ENCODE data around the gene ASPHD1.

ASPHD1 gene

DNA sequence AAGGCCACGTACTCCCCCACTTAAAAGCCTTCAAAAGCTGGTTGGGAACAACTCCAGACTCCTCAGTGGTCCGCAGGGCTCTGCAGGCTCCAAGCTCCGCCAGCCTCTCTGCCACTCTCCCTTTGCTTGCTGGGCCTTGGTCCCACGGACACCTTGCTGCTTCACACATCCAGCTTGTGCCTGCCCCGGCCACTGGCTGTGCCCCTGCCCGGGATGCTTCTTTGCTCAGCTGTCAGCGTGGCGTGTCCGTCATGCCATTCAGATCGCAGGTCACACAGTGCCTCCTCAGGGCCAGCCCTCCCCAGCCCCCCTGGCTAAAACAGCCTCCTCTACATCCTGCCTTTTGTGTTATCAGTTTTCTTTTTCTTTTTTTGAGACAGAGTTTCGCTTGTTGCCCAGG, 11.8 kb downstream of the ASPHD1 start:
- Histone ChIP-seq H3K36me3 (peaks cover 9% of the 10 kb centered on the region), H3K27me3 (no peaks in the 10 kb centered on the region), H3K4me3 (ENCODE audit: low read depth, low read length) (no peak overlapping the region), H3K9me3 (no peaks in the 10 kb centered on the region), H3K4me1 (no peaks in the 10 kb centered on the region)
- TF ChIP-seq, protein P1, sequence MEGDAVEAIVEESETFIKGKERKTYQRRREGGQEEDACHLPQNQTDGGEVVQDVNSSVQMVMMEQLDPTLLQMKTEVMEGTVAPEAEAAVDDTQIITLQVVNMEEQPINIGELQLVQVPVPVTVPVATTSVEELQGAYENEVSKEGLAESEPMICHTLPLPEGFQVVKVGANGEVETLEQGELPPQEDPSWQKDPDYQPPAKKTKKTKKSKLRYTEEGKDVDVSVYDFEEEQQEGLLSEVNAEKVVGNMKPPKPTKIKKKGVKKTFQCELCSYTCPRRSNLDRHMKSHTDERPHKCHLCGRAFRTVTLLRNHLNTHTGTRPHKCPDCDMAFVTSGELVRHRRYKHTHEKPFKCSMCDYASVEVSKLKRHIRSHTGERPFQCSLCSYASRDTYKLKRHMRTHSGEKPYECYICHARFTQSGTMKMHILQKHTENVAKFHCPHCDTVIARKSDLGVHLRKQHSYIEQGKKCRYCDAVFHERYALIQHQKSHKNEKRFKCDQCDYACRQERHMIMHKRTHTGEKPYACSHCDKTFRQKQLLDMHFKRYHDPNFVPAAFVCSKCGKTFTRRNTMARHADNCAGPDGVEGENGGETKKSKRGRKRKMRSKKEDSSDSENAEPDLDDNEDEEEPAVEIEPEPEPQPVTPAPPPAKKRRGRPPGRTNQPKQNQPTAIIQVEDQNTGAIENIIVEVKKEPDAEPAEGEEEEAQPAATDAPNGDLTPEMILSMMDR (IDR thresholded peaks at IDR 0.05; ENCODE audit: low read depth, low read length): no peak
- DNase-seq: no peak

DNA sequence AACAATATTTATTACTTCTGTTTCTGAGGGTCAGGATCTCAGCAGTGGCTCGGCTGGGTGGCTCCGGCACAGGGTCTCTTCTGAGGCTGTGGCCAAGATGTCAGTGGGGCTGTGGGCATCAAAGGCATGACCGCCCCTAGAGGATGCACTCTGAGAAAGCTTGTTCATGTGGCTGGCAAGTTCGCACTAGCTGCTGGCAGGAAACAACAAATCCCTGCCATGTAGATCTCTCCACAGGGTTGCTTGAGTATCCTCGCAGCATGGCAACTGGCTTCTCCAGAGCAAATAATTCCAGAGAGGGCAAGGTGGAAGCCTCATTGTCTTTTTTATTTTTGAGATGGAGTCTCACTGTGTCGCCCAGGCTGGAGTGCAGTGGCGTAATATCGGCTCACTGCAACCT, 13.2 kb downstream of the ASPHD1 start:
- TF ChIP-seq, protein P1 (IDR thresholded peaks at IDR 0.05; ENCODE audit: low read depth, low read length): no peak
- Histone ChIP-seq H3K27me3 (no peaks in the 10 kb centered on the region), H3K36me3 (peaks cover 6% of the 10 kb centered on the region; the same call in 1 of the 2 replicates), H3K4me1 (no peaks in the 10 kb centered on the region), H3K9me3 (no peaks in the 10 kb centered on the region), H3K4me3 (ENCODE audit: low read depth, low read length) (no peak overlapping the region)
- no peak for DNase-seq

DNA sequence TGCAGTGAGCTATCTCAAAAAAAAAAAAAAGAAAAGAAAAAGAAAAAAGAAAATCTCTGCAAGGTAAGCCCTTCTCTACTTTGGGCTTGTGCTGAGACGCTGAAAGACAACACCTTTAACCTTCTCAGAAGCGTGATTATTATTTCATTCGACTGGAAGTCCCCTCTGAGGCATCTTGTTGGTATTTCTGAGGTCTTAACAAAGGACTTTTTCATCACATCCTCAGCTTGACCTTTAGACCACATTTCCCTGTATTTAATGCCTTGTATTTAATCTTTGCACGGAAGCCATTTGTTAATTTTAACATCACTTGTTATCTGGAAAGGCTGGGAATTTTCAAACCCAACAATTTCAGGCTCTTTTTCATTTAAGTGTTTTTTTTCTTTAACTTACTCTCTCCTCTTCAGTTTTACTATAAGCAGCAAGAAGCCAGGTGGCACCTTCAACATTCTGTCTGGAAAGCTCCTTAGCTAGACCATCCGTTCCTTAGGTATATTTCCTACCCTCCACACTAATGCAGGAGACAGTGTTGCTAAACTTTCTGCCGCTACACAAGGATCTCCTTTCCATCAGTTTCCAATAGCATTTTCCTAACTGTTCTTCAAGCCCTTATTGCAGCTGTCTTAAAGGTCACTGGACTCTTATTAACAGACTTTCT, 15.4 kb downstream of the ASPHD1 start:
- Histone ChIP-seq H3K36me3 (peaks cover 4% of the 10 kb centered on the region), H3K9me3 (no peaks in the 10 kb centered on the region), H3K4me3 (ENCODE audit: low read depth, low read length) (no peak overlapping the region), H3K27me3 (no peaks in the 10 kb centered on the region), H3K4me1 (no peaks in the 10 kb centered on the region)
- DNase-seq: no peak
- TF ChIP-seq, protein P1 (IDR thresholded peaks at IDR 0.05; ENCODE audit: low read depth, low read length): no peak

DNA sequence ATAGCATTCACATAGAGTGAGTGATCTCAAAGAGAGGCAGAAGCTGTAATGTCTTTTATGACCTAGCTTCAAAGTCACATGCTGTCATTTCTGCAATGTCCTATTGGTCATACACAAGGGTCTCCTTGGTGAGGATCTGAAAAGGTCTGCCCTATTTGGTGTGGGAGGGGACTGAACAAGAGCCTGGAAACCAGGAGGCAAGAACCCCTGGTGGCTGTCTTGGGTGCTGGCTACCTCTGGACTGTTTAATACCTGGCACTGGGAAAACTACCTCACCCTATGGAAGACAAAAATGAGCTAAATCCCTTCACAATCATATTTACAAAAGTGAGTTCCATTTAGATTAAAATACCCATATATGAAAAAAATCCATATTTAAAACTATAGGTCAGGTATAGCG, 16.7 kb downstream of the ASPHD1 start:
- H3K4me3 ChIP-seq (ENCODE audit: low read depth, low read length): no peak overlapping the region
- H3K36me3 ChIP-seq: no peaks in the 10 kb centered on the region; the same call in 1 of the 2 replicates
- no peaks in the 10 kb centered on the region for H3K9me3 ChIP-seq
- TF ChIP-seq, protein P1 (IDR thresholded peaks at IDR 0.05; ENCODE audit: low read depth, low read length): peak; percentile 14; the same call in 1 of the 2 replicates
- DNase-seq: no peak
- no peaks in the 10 kb centered on the region for H3K27me3 ChIP-seq
- no peaks in the 10 kb centered on the region for H3K4me1 ChIP-seq

DNA sequence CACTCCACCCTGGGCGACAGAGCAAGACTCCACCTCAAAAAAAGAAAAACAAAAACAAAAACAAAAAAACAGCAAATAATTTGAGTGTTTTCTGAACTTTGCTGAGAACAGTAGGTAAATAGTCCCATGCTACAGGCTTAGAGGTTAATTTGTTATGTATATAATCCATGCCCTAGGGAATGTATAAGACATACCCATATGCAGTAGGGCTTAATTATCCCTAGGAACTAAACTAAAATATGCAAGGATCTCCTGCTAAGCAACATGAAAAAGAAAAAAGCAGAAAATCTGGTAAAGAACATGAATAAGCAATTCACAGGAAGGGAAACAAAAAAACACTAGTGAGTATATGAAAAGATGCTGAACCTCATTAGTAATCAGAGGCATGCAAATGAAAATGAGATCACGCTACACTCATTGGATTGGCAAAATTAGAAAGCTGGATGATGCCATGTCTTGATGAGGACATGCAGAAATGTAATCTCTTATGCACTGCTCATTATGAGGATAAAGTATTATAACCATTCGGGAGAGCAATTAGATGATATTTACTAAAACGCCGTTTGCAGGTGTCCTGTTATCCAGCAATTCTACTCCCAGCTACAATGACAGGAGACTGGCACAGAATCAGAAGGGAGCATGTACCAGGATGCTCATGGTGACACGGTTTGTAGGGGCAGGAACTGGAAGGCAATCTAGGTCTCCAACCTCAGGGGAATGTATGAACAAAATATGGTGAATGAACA, 20.2 kb downstream of the ASPHD1 start:
- TF ChIP-seq, protein P1 (IDR thresholded peaks at IDR 0.05; ENCODE audit: low read depth, low read length): no peak
- no peak for DNase-seq

DNA sequence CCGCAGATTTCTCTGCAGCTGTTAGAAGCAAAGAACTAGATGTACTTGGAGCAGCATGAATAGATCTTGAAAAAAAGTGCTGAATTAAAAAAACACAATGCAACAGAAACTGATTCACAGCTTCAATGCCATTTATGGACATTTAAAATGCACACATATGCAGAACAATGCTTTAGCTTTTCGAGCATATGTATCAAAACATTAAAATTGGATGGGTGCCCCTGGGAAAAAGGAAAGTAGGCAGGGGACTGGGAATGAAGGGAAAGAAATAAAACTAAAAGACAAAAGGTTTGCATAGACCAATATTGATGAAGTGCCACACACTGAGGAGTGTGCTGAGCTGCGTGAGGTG, 20.7 kb downstream of the ASPHD1 start:
- no peaks in the 10 kb centered on the region; the same call in 1 of the 2 replicates for H3K36me3 ChIP-seq
- TF ChIP-seq, protein P1 (IDR thresholded peaks at IDR 0.05; ENCODE audit: low read depth, low read length): no peak
- H3K4me3 ChIP-seq (ENCODE audit: low read depth, low read length): no peak overlapping the region

More for the DNA sequence above, 20.2 kb downstream of the ASPHD1 start:
- no peaks in the 10 kb centered on the region; the same call in 1 of the 2 replicates for H3K36me3 ChIP-seq
- no peaks in the 10 kb centered on the region for H3K4me1 ChIP-seq
- no peak overlapping the region for H3K4me3 ChIP-seq (ENCODE audit: low read depth, low read length)
- no peaks in the 10 kb centered on the region for H3K9me3 ChIP-seq
- H3K27me3 ChIP-seq: no peaks in the 10 kb centered on the region

More for the DNA sequence above, 20.7 kb downstream of the ASPHD1 start:
- Histone ChIP-seq H3K9me3 (no peaks in the 10 kb centered on the region), H3K4me1 (no peaks in the 10 kb centered on the region), H3K27me3 (no peaks in the 10 kb centered on the region)
- DNase-seq: no peak
